ENCODE data around the gene COBL.

The COBL gene, protein sequence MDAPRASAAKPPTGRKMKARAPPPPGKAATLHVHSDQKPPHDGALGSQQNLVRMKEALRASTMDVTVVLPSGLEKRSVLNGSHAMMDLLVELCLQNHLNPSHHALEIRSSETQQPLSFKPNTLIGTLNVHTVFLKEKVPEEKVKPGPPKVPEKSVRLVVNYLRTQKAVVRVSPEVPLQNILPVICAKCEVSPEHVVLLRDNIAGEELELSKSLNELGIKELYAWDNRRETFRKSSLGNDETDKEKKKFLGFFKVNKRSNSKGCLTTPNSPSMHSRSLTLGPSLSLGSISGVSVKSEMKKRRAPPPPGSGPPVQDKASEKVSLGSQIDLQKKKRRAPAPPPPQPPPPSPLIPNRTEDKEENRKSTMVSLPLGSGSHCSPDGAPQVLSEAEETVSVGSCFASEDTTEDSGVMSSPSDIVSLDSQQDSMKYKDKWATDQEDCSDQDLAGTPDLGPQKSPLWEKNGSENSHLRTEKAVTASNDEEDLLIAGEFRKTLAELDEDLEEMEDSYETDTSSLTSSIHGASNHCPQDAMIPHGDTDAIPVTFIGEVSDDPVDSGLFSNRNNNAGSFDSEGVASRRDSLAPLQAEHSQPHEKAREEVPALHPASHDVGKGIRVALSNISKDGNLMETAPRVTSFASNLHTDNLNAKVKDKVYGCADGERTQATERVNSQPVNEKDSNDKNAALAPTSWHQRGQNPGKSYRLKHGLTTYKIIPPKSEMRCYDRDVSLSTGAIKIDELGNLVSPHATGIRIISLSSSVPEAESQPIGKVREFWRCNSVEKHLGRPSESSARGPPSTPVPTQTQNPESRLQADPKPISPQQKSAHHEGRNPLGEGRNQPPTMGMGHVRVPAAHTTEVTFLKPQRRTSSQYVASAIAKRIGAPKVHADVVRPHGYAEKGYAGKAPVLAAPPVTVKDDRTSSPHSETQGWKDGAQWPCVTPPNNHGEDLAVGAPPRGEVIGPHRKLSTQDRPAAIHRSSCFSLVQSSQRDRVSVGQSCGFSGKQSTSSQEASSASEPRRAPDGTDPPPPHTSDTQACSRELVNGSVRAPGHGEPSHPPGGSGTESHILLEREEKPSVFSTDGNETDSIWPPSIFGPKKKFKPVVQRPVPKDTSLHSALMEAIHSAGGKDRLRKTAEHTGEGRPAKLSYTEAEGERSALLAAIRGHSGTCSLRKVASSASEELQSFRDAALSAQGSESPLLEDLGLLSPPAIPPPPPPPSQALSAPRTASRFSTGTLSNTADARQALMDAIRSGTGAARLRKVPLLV

DNA sequence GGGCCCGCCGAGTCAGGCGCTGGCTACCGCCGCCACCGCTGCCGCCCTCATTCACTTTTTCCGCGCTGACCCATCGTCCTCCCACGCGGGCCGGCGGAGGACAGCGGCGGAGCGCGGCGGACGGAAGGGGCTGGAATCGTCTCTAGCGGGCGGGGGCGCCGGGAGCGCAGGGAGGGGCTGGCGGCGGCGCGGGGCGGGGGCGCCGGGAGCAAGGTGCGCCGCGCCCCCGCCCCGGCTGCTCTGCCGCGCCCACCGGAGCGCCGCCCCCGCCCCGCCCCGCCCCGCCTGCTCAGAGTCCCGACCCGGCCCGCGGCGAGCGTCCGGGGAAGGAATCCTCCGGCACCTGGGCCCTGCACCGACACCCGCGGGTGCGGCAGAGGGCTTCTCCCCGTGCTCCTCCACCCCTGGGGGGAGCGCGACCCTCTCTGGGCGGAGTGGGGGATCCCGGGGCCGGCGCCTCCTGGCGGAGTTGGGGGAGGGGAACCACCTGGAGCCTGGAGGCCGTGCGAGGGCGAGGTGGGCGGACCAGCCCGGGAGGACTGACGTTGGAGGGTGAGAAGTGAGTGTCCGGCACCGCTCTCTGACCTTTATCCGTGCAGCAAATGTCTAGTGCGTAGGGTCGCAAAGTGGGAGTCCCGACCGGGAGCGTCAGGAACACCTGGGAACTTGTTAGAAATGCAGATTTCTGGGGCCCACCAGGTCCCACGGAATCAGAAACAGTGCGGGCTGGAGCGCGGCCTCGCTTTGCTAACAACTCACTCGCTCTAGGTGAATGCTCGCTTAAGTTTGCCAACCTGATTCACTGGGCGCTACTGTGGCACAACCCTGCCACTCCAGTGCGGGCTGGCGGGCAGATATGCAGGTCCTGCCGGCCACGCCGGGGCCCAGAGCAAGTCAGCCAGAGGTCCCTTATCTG, at the start of gene COBL:
COBL (minus strand) TSS at position 144 of the 916 bp plus-strand sequence. CDS start 176 bp downstream, outside the sequence.
- peak; percentile 9 for DNase-seq

DNA sequence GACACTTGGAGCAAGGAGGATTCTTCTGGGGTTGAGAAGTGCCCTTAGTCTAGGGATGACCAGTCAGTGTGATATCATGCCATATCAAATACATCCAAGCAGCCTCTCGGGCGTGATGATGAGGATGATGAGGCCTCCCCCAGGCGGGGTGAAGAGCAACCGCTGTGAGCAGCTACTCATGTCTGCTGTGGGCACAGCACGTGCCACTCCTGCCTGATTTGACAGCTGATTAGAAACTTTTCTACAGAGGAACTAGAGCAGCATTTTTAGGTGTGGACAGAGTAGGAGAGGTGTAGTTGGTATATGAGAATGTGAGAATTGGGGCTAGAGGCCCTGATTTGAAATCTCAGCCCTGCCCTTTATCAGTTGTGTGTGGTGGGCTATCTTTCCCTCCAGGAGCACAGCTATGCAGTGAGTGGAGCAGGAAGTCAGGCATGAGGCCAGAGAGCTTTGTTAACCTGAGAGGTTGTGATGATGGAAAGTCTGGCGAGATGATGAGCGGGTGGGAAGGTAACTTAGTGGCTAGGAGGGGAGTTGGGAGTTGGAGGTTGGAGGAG, 49.6 kb upstream of the COBL start:
- no peak for DNase-seq

DNA sequence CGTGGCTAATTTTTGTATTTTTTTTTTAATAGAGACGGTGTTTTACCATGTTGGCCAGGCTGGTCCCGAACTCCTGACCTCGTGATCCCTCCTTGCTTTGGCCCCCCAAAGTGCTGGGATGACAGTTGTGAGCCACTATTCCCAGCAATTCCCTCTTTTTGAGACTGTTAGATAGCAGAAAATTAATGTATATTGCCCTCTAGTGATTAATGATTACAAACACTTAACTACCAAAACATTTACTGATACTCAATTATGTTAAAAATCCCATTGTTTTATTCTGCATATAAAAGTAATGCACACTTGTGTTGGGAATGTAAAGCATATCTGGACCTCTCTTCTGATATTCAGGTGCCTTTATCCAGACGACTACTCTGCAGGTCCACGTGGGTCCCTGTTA, 41.2 kb upstream of the COBL start:
- no peak for DNase-seq

DNA sequence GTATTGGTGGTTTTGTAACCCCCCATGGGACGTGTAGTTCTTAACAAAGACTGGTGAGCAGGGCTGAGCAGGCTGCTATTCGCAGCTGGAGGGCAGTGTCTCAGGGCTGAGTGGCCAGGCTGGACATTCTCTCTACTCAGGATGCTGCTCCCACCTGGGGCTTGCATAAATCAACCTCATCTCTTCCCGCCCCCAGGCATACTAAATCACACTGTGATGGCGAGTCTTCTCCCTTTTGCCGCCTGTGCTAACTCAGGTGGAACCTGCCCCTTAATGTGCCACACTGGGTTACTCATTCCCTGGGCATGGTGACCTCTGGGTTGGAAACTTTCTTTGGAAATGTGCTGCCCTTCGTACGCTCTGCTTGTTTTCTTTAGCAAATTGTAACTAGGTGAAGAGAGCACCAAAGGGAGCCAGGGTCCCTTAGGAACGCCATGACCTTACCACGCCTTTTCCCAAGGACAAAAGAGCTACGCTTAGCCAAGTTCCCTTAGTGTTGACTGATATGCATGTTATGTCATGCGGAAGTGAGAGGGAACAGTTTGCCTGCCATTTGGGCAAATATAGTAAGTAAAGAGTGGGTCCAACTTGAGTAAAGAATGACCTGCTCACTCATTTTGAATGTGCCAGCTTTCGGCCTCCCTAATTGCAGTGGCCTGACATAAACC, 40.4 kb upstream of the COBL start:
- no peak for DNase-seq

DNA sequence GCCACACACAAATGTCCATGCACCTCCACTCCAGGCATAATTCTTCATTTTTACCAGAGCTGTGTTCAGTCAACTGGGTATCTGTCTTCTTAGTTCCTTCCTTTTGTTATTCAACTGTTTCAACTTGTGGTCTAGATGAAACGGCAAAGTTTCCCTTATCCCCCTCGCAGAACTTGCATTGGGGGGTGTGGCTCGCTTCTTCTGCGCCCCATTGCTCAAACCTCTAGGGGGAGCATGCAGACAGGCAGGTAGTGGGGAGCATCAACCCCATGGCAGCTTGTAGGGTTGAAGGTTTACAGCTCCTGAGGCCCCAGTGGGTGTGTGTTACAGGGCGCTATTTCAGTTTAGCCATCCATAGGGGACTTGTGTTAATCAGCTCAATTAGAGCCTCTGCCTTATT, 38.3 kb upstream of the COBL start:
- no peak for DNase-seq

DNA sequence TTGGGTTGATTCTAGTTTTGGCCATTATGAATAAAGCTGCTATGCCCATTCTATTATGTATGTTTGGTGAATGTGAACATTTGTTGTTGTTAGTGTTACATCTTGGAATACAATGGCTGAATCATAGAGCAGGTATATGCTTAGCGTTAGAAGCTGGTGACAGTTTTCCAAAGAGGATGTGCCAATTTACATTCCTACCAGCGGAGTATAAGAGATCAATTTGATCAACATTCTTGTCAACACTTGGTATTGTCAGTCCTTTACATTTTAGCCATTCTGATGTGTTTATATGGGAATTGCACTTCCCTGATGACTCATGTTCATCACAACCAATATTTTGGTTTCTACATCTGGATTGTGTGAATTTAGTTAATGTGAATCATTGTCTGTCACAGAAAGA, 37.8 kb upstream of the COBL start:
- DNase-seq = no peak

DNA sequence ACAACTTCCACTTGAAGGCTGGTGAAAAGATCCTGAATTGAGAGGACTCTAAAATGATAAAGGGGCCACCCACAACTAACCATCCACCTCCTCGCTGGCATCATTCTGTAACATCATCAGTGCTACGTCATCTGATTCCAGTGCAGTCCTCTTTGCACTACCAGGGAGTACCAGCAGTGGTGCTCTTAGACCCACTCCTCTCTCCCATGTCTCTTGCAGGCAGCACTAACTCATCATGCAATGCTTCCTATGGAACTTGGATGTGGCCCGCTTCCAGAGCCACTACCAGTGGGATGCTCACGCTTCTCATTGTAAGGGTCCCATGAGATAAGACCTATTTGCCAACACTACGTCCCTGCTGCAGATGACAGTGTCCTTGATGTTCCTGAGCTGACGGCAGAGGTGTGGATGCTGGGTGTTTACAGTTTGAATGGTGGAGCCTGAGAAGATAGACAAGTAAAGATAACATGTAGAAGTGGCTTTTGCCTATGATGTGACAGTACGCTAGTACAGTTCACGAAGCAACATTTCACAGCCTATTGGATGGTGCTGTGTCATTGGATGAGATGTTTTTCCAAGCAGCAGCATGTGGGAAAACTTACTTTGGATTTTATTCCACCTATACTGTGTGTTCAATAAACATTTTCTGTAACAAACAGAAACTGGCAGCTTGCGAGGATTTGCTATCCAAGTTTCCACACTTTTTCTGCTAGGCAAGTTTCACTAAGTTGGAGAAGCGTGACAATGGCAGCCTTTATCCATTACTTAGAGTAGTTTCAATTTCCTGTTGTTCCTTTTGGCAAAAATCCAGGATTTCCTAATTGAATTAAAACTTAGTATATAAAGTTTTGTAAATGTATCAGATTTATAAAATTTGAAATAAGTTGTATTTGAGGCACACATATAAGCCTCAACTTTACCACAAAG, 35.8 kb upstream of the COBL start:
- no peak for DNase-seq

DNA sequence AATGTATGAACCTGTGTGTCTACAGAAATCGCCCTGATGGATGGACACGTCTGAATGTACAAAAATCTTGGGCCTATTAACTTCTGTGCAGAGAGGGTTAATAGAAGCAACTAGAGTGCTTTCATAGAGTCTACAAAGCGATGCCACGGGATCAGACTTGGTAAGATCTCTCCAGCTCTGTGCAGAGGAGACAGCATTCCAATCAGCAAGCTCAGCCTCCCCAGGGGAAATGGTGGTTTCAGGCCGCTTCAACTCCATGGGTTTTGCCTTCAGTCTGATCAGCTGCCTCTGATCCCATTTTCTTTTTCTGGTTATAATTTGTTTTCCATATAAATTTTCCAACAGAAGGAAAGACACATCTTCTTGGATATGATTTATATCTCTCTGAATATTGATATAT, 35.1 kb upstream of the COBL start:
- DNase-seq = no peak

DNA sequence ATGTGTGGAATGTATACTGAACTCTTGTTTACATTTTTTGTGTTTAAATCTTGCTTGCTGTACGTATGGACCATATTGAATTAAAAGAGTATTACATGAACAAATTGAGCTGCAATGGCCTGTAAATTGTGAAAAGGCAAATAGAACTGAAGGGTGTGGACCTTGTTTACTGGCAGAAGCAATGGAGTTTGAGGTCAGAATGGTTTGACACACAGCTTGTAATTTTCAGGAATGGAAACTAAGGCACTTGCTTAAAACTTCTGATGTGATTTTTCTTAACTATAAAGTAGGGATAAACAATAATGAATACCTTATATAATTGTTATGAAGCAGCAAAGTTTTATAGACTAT, 33.9 kb upstream of the COBL start:
- no peak for DNase-seq

DNA sequence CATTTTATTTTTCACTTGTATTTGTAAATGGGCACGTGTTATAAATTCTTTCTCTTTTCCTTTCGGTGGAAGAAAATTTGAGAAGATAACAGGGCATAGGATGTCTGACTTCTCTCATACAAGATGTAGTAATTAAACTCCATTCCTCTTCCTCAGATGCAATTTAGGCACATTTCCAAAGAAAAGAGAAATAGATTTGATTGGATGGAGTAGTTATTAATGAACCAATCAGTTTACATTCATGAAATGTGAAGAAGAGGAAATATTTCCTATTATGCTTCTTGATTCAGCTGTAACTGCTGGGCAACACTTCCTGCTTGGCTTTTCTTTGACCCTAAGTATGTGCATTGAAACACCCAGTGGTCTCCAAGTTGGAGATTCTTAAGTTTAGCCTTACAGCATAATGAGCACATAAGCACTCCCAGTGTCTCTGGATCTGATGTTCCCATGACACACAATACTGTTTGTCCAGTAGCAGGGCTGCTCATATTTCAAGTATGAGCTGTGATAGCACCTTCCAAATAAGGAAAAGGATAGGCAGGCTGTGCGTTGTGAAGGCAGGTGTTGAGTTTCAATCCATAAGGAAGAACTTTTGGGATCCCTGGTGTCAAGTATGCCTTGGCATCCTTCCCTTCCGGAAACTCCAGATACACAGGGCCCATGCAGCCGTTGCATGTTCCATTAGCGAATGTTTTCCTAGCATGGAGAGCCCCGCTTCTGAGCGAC, 33.4 kb upstream of the COBL start:
- DNase-seq = no peak

DNA sequence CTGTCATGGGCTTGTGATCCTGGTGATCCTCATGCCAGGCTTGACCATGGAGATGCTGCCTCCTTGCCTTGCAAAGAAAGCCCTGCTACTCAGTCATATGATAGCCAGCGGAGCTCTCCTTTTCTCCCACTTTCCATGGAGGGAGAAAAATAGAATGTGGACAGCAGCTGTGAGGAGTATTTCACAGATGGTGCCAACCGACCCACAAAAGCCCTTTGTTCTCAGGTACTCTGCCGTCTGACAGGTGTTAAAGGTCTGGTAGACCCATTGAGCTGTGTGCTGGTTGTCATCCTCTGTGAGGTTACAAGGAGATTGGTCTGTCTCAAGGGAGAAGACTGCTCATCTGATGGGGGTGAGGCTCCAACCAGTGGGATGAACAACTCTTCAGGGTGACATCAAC, 29.5 kb upstream of the COBL start:
- DNase-seq = no peak

DNA sequence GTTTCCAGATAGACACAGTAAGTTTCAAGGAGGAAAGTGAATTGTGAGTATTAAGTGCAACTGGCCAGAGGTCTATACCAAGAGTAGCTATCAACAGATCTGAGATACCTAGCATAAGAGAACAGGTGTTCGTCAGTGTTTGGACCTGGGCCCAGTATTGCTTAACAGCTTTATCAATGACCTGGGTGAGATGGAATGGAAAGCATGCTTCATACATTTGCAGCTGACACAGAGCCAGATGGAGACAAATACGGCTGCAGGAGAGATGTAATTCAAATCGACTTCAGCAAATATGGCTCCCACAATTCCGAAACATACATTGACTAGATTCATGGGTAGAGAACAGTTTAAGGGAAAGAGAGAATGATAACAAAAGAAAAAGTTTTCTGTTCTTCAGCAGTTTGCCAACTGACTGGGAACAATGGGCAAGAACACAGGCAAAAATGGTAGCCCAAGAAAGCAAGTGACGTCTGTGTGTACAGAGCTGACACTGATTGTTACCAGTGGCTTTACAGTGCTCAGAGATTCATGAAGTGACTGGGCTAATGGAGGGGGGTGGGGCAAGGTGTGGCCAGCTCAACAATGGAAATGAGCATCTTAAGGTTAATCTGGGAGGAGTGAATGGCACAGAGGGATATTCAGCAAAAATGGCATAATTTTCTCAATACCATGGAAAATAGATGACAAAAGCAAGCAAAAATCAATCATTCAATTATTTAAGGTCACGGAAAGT, 28.0 kb upstream of the COBL start:
- DNase-seq = no peak

DNA sequence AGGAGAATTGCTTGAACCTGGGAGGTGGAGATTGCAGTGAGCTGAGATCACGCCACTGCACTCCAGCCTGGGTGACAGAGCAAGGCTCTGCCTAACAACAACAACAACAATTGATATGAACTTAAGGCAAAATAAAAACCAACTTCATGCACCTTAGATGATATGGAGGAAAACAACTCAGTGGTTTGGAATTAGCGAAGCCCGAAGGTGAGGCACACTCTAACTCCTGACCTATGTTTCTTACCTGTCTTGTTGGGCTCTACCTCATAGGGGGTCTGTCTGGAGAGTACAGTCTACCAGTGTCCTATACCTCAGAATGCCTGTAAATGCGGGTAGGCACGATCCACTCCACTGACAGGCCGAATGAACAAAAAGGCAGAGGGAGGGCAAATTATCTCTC, 24.3 kb upstream of the COBL start:
- DNase-seq = no peak

DNA sequence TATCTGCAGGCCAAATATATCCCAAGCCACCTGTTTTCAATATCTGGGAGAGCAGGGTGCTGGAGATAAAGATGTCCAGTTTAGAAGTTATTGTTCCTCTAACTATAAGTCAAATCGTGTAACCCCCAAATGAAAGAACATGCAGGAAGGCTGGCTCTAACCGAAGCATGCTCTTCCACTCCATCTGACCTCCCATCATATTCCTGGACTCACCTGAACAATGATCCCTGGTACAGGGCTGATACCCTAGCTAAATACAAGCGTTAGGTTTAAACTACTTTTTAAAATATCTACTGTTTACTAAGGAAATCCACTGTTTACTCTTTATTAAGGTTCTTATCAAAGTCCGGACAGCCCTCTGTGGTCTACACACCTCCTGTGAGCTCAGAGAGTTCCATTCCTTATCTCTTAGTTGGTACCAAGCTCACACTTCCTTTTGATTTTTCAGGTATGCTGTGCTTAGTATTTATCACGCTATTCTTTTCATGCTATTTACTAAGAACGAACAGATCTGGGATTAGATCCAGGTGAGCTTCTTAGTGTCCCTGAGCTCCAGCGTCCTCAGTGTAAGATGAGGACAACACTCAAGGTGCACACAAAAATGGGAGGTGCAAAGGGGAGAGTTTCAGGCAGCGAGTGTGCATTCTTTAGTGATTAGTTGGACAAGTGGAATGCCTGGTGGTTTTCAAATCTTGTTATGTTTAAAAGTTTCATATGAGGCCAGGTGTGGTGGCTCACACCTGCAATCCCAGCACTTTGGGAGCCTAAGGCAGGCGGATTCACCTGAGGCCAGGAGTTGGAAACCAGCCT, 23.6 kb upstream of the COBL start:
- DNase-seq = no peak

DNA sequence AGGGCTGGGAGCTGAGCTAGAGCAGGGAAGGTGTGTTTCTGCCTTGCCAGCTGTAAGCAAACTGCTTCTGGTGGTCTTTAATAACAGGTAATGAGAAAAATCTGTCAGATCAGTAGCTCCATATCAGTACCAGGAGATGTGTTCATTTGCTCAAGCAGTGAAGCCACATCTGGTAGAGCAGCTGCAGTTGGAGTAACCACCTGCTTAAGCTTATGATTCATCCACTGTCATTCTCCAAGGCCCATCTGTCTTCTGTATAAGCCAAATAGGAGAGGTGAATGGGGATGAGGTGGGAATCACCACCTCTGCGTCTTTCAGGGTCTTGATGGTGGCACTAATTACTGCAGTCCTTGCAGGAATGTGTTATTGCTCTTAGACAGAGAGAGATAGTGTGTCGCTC, 18.4 kb upstream of the COBL start:
- no peak for DNase-seq

DNA sequence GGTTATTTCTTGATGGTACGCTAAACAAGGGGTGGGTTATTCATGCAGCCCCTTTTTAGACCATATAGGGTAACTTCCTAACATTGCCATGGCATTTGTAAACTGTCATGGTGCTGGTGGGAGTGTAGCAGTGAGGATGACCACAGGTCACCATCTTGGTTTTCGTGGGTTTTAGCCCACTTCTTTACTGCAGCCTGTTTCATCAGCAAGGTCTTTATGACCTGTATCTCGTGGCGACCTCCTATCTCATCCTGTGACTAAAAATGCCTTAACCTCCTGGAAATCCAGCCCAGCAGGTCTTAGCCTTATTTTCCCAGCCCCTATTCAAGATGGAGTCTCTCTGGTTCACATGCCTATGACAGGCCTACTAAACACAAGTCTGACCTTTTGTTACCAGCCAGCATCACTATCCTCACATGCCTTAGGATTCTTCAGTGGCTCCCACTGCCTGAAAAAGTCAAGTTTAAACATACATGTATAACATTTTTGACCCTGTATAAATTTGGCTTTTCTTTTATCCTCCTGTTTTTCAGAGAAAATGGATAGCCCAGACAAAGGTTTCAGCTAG, 13.2 kb upstream of the COBL start:
- no peak for DNase-seq

DNA sequence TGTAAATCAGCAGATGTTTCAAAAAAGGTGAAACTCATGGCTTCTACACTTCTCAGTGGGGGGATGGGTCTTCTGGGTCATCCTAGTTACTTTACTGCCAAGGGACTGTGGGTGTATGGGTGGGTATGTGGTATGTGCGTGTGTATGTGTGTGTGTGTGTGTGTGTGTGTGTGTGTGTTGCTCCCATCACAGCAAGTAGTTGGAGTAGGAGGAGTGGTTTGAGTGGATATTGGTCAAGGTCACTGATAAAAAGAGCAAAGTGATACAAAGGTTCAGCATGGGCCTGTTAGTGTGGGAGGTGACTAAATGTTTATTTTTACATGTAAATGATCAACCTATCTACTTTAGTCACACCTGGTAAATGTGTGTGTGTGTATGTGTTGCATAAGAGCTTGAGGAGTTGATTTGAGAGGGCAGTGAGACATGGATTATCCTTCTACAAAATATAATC, 11.8 kb upstream of the COBL start:
- DNase-seq = no peak
